Activated CD8-positive, alpha-beta memory T cell treated with anti-CD3 and anti-CD28 coated beads for 1 hour (primary cell): ENCODE data around the gene CLCN7.
A peak's percentile ranks its signal among the peaks of the same experiment; 100 is the strongest.

Experiments used
- DNase-seq, 2 donors: peaks; one replicate each; pipeline ENCODE4 v3.0.0-alpha.2; 2020; ENCODE audit warnings: low read depth in 1 of 2; ENCODE audit errors: extremely low read depth in 1 of 2

The CLCN7 gene

GRCh38 chr16:1408171-1408837 is 66.5 kb downstream of the CLCN7 start:
- DNase-seq, result peak; percentile 91 to 97

GRCh38 chr16:1407753-1408152 is 67.1 kb downstream of the CLCN7 start:
- no peak for DNase-seq

DNA sequence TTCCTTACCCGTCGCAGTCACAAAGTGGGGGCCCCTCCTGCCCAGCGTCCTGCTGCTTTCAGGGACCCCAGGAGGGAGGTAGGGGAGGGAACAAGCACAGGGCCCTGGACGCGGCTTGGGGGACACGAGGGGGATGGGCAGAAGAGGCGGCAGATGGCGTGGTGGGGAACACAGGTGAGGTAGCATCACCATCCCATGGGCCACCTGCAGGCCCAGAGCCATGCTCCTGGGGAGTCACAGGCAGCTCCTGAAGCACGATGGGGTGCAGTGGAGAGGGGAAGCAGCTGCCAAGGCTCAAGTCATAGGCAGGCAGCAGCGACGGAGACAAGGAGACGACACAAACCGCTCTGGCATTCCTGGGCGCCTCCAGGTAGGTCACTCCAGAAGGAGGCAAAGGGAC is 71.1 kb downstream of the CLCN7 start:
- no peak for DNase-seq

- DNase-seq, result no peak
Measured at GRCh38 chr16:1403036-1403435, 71.8 kb downstream of the CLCN7 start.

- no peak for DNase-seq
Measured at GRCh38 chr16:1401758-1402154, 73.1 kb downstream of the CLCN7 start.

GRCh38 chr16:1401061-1401757 is 73.6 kb downstream of the CLCN7 start:
- no peak for DNase-seq

- DNase-seq, result no peak
Measured at GRCh38 chr16:1398826-1399581, 75.8 kb downstream of the CLCN7 start.

GRCh38 chr16:1398351-1398750 is 76.5 kb downstream of the CLCN7 start:
- no peak for DNase-seq

GRCh38 chr16:1397779-1398178 is 77.0 kb downstream of the CLCN7 start:
- no peak for DNase-seq

DNA sequence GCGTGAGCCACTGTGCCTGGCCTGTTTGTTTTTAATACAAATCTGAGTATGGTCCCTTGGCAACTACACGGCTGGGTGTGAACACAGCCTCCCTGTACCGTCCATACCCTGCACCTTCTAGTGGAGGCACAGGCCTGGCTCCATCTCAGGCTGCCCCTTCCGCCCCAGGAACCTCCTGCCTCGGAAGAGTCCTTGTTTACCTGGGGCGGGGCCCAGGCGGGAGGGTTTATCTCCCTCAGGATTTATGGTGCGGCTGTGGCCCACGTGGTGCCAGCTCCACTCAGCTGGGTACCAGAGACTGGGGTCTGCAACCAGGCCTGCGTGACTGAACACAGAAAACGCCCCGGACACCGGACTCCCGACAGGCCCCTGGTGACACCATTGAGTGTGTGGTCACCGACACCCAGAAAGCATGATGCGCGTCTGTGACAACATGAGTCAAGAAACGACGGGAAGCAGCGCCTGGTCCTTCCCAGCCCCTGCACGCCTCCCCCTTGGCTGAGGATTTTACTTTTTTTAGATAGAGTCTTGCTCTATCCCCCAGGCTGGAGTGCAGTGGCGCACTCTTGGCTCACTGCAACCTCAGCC is 79.3 kb downstream of the CLCN7 start:
- DNase-seq, result no peak
